A673 (cell line): Measurements from ENCODE around the gene ZSCAN26. TPM values are rescaled to one million over a fixed set of nuclear protein-coding genes. Genes with fewer than 3 reads are reported as not detected.

ENCODE experiments used
- BruUV-seq: library from RNA; stranded (reverse); fragments of 400-500 nt; replicated peaks from 2 replicates; lab custom pipeline; 2021; lab: Mats Ljungman, UMichigan
- CTCF ChIA-PET: fragments of 300-600 bp; sonication (Branson Sonifier 250); formaldehyde crosslinking; loops from one replicate; lab custom pipeline; 2022; ENCODE audit warnings: antibody characterized with exemption; lab: Charles Lee
- POLR2A ChIA-PET: fragments of 300-600 bp; sonication (Branson Sonifier 250); formaldehyde crosslinking; loops from one replicate; lab custom pipeline; 2022; ENCODE audit warnings: antibody characterized with exemption; ENCODE audit not compliant: low non-redundant PET; lab: Charles Lee
- DNase-seq: peaks from one replicate; pipeline ENCODE4 v3.0.0-alpha.2; 2015; ENCODE audit warnings: low spot score
- H3K27ac ChIP-seq: fragments of 200-600 bp; sonication (generic); 2 replicates; pipeline ENCODE4 v1.5.1; 2016; ENCODE audit warnings: mixed run types, low read depth, mild to moderate bottlenecking, mixed read lengths, antibody characterized with exemption, low read length; ENCODE audit not compliant: poor library complexity, severe bottlenecking
- H3K27me3 ChIP-seq: fragments of 200-600 bp; sonication (generic); replicated peaks from 2 replicates; pipeline ENCODE4 v1.6.1; 2017; ENCODE audit warnings: mixed run types, low read depth, mild to moderate bottlenecking, mixed read lengths, antibody characterized with exemption, low read length; ENCODE audit not compliant: insufficient read depth, poor library complexity
- H3K36me3 ChIP-seq: fragments of 200-600 bp; sonication (generic); 2 replicates; pipeline ENCODE4 v1.6.1; 2016; ENCODE audit warnings: mixed run types, mild to moderate bottlenecking, mixed read lengths, antibody characterized with exemption, low read length; ENCODE audit not compliant: insufficient read depth, poor library complexity, severe bottlenecking
- H3K4me1 ChIP-seq: fragments of 200-600 bp; sonication (generic); 2 replicates; pipeline ENCODE4 v1.6.1; 2017; ENCODE audit warnings: mixed run types, mild to moderate bottlenecking, mixed read lengths, antibody characterized with exemption, low read length; ENCODE audit not compliant: insufficient read depth, poor library complexity, severe bottlenecking
- H3K4me3 ChIP-seq: fragments of 200-600 bp; sonication (generic); 2 replicates; pipeline ENCODE4 v1.5.1; 2016; ENCODE audit warnings: low read depth, mixed run types, mild to moderate bottlenecking, mixed read lengths, low read length; ENCODE audit not compliant: poor library complexity, severe bottlenecking
- H3K9me3 ChIP-seq: fragments of 200-600 bp; sonication (generic); 2 replicates; pipeline ENCODE4 v1.6.1; 2016; ENCODE audit warnings: mixed run types, low read depth, mild to moderate bottlenecking, mixed read lengths, antibody characterized with exemption, low read length; ENCODE audit not compliant: poor library complexity, severe bottlenecking
- CTCF ChIP-seq: fragments of 300-800, 200-600 bp; sonication (generic); conservative IDR thresholded peaks from 2 replicates; pipeline ENCODE4 v1.5.1; 2017; ENCODE audit warnings: low read depth, mild to moderate bottlenecking, antibody characterized with exemption, low read length, moderate library complexity, mixed read lengths
- EZH2 ChIP-seq: fragments of 200-600 bp; sonication (generic); IDR thresholded peaks from 2 replicates; pipeline ENCODE4 v1.6.1; 2017; ENCODE audit warnings: borderline replicate concordance, low read depth, mild to moderate bottlenecking, mixed read lengths, antibody characterized with exemption, low read length; ENCODE audit not compliant: poor library complexity, severe bottlenecking
- intact Hi-C: fragments of 100-400 bp; cut with micrococcal nuclease; formaldehyde crosslinking; loops from one replicate; pipeline ENCODE4 v1.10.0; 2022; ENCODE audit not compliant: unreplicated experiment
- total RNA-seq: library from RNA; stranded (reverse); gene quantifications from 2 replicates; pipeline ENCODE4 v1.2.3, GENCODE V29; 2021

ZSCAN26 gene
- total RNA-seq, 1 experiment from 2014 or later = 19.9 TPM

- Histone ChIP-seq H3K27me3 (no peaks in the 10 kb centered on the region), H3K9me3 (no peaks in the 10 kb centered on the region), H3K4me3 (peak overlapping the region; percentile 69), H3K27ac (peak overlapping the region; percentile 79), H3K4me1 (peaks cover 11% of the 10 kb centered on the region), H3K36me3 (no peaks in the 10 kb centered on the region)
- ChIA-PET POLR2A (no interaction called here), CTCF (no interaction called here)
- no peak for TF ChIP-seq EZH2
- TF ChIP-seq CTCF = no peak
- intact Hi-C loops = loop anchor here (2.0 kb wide), 2 partner anchors 14 to 82 kb away; partner anchors contain the start of genes ZKSCAN3 and ZKSCAN4
- BruUV-seq = TSS peak; percentile 95
- no peak for DNase-seq
Measured at GRCh38 chr6:28266563-28266961, 381 bp upstream of the ZSCAN26 start.

DNA sequence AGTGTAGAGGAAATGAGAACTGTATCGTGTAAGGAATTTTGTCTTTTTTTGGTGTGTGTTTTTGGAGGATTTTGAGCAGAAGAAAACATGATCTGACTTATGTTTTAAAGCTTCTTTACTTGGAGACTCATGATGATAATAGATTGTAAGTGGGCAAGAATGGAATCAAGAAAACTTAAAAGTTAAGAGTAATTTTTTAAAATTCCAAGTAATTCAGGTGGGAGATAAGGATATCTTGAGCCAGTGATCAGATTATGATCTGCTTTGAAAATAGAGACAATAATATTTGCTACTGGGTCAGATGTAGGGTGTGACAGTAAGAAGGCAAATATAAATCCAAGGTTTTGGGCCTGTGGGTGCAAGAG is 734 bp downstream of the ZSCAN26 start:
- BruUV-seq = TSS peak; percentile 73
- Histone ChIP-seq H3K36me3 (peaks cover 6% of the 10 kb centered on the region), H3K27me3 (no peaks in the 10 kb centered on the region), H3K4me1 (peaks cover 11% of the 10 kb centered on the region), H3K9me3 (no peaks in the 10 kb centered on the region), H3K27ac (peak overlapping the region; percentile 79), H3K4me3 (peak overlapping the region; percentile 69)
- TF ChIP-seq EZH2 (no peak), CTCF (no peak)
- CTCF ChIA-PET = no interaction called here
- no peak for DNase-seq
- intact Hi-C loops = loop anchor here (2.0 kb wide), 2 partner anchors 15 to 81 kb away; partner anchors contain the start of genes ZKSCAN3 and ZKSCAN4
- POLR2A ChIA-PET = no interaction called here

DNA sequence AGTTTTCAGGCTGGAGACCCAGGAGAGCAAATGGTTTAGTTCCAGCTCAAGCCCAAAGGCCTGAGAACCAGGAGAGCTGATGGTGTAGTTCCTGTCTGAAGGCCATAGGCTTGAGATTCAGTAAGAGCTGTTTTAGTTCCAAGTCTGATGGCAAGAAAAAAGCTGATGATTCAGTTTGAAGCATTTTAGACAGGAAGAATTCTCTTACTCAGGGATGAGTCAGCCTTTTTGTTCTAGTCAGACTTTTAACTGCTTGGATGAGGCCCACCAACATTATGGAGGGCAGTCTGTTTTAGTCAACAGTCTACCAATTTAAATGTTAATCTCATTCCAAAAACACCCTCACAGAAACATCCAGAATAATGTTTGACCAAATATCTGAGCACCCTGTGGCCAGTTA is 2.5 kb downstream of the ZSCAN26 start:
- Histone ChIP-seq H3K4me3 (no peak overlapping the region), H3K36me3 (peaks cover 24% of the 10 kb centered on the region), H3K27ac (peak overlapping the region; percentile 29), H3K4me1 (peaks cover 11% of the 10 kb centered on the region), H3K27me3 (no peaks in the 10 kb centered on the region), H3K9me3 (no peaks in the 10 kb centered on the region)
- ChIA-PET POLR2A (interaction anchor here (1.0 kb wide), 1 partner anchor 17 kb away, joined by 5 read pairs; the partner anchor contains the start of gene ZKSCAN4), CTCF (no interaction called here)
- peak; percentile 57 for DNase-seq
- intact Hi-C loops = no loop called here
- TF ChIP-seq EZH2 = no peak
- no peak for TF ChIP-seq CTCF
- no TSS peak for BruUV-seq
